Activated T-cell treated with anti-CD3 and anti-CD28 coated beads for 24 hours (primary cell): Measurements from ENCODE around the gene HSF5.
A peak's percentile ranks its signal among the peaks of the same experiment; 100 is the strongest.
"Not testable (repeated sequence)": the region's sequence is repeated elsewhere in the genome, so short reads cannot be mapped to it uniquely, and the experiment has no call there.

Experiments
- DNase-seq: peaks from one replicate; pipeline ENCODE4 v3.0.0-alpha.2; 2020; ENCODE audit warnings: low read depth

Gene HSF5

DNA sequence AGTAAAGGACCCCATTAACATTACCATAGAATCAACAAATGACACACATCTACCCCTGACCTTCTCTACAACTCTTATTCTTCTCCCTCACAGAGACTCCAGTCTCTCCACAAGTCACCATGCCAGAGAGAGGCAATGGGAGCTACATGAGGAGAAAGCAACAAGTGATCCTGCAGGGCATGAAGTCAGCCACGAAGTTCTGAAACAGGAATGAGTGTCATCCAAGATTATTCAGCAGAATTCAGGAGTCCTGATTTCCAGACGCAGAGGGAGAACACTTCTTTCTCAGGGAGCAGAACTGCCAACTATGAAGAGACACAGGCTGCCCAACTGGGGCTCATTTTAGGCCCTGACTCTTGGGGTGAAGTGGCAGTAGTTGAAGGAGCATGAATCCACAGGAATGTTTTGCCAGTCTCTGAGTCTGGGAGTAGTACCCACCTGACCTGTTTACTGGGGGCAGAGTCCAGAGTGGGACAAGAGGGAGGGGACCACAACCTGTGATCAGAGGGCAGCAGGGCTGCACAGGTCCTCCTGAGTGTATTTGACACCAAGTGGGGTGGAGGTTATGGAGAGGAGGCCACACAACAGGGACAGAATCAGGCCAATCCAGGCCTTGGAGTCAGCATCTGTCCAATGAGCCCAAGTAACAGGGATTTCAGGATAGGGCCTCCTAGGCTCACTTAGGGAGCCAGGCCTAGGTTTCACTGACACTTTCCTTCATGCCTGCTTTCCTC, 28.6 kb upstream of the HSF5 start:
- DNase-seq: no peak

DNA sequence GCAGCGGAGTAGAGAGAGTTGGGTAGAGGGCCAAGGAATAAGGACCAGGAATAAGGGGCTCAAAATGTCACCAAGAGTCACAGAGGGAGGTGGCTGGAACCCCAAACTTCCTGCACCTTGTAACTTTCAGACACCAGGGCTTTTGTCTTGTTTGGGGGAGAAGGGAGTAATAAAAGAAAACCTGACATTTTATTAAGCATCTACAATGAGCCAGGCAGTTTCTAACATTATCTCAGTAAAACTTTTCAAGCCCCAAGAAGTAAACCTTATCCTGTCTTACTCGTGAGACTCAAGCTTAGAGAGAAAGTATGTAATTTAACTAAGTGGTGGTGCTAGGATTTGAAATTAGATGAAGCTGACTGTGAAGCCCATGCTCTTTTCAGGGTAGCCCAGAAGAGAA, 27.1 kb upstream of the HSF5 start:
- no peak for DNase-seq

DNA sequence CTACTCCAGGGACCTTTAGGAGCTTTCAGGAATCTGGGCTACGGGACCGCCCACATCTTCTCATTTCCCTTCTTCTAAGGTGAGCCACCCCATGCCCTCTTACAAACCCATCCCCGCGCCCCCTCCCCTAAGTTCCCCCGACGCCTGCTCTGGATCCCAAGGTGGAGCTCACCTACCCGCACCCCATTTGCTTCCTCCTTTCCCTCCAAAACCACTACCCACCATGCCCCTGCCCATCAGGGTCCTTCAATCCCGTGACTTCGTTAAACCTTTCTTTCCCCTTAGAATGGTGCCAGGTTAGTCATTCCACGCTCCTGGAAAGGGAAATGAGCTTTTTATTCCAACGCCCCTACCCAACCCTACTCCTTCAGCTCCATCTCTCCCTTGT, 26.6 kb upstream of the HSF5 start:
- DNase-seq: no peak

DNA sequence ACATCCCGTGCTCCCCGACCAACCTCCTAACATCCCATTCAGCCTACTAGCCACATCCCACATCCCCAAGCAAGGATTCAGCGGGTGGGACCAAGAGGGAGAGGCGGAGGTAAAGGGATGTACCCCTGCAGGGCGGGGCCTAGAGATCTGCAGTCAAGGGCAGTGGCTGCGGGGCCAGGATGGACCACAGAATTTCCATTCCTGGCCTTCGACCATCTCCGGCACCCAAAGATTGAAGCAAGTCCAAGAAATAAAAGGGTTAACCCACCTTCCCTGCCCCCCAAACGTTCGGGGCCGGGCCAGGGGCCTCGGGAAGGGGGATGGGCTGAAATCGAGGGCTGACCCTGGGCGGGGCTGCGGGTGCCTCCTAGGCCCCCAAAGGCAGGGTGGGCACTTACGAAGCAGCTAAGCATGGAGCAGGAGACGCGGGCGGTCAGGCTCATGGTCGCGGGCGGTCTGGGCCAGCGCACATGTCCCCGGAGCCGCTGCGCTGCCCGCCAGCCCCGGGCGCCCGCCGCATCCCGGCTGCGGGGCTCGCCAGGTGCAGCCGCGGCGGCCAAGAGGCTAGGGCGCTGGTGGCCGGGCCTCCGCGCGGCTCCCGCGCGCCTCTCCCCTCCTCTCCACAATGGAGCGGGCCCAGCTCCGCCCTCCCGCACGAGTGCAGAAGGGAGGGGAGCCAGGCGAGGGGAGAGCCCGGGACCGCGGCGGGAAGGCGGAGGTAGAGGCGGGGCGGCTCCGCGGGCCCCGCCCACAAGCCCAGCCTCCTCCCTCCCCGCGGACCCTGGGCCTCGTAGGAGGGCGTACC, 26.0 kb upstream of the HSF5 start, which contains the start of gene MTMR4:
Gene MTMR4, minus strand, starts transcription at position 674 of the 805 bp plus-strand sequence. Its CDS starts 231 bp downstream, at position 443.
- peak; percentile 74 for DNase-seq

DNA sequence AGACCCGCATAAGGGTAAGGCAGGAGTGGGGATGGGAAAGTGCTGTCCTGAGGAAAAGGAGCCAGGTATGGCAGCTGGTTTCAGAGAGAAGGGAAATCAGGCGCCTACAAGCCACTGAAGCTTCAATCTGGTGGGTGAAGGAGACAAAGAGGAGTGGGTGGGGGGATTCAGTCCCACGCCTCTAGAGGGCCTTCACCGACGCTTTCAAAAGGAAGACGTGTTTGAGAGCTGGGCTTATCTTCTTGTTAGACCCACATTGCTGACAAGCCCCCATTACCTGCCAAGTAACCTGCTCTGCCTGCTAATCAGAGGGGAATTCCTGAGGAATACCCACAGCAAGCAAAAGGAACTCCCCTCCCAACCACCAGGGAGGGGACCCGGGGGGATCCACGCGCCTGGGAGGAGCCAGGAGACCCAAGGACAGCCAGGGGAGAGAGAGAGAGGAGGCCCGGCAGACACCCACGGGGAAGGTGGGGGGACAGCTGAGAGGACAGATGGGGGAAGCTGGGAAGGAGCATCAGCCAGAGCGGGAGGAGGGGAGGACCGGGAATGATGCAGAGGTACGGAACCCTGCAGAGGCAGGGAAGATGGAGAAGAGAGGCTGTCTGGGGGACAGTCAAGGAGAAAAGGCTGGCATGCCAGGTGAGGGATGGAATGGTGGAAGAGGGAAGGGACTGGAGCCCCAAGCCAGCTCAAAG, 25.2 kb upstream of the HSF5 start:
- DNase-seq: peak; percentile 25

DNA sequence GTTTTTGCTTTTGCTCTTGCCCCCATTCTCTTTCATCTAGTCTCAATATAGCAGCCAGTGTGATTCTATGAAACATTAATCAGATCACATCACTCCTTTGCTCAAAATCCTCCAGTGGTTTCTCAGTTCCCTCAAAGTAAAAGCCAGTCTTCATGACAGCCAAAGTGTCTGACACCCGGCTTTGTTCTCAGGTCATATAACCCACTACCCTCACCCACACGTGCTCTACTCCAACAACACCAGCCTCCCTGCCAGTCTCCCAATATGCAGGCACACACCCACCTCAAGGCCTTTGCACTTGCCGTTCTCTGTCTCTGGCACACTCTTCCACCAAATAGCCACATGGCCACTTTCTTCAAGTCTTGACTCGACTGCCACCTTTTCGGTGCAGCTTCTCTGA, 21.9 kb upstream of the HSF5 start:
- DNase-seq: no peak

DNA sequence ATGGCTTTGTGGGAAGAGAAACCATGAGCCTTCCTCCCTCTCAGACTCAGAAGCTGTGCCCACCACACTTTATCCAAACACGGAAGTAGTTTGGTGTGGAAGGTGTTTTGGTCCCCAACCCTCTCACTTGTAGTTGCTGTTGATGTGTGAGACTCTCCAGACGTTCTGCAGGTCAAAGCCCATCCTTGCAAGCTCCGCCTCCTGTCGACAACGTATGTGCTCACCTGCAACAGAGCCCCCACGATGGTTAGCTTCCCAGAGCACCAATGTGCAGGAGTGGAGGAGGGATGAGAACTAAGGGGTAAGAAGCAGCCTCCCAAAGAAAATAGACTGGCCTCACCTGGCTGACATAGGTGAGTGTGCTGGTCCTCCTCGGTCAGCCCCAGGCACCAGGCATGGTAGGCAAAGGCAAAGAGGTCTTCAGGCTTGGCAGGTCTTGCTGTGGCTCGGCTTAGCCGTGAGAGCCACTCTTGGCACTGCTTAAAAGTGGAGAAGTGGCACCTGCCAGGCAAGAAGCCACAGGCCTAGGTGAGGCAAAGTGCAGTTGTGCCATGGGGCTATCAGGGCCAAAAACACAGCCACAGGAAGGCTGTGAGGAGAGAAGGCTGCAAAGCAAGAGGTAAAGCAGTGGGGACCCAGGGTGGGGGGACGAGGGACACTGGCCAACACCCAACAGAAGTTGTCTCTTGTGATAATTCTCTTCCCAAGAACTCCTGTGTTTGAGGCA, 20.3 kb upstream of the HSF5 start:
- no peak for DNase-seq

DNA sequence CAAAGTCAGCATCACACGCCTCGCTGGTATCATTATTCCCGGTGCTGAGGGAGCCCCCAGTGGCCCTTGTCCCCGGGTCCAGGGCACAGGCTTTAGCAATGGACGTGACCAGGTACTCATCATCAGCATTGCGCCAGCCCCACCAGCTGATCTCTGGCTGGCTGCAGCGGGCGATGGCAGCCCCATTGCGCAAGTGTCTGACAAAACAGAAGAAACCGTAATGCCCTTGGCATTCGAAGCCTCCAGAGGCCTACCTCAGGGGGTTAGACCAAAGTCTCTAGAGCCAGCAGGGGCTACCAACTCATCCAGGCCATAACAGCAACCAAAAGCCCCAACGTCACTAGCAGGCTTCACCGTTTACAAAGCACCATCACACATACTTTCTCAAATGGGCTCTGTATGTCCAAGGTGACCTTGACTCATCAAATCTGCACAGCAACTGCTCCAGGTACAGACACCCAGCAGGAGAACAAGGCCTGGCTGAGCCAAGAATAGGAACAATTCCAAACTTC, 19.0 kb upstream of the HSF5 start:
- no peak for DNase-seq

DNA sequence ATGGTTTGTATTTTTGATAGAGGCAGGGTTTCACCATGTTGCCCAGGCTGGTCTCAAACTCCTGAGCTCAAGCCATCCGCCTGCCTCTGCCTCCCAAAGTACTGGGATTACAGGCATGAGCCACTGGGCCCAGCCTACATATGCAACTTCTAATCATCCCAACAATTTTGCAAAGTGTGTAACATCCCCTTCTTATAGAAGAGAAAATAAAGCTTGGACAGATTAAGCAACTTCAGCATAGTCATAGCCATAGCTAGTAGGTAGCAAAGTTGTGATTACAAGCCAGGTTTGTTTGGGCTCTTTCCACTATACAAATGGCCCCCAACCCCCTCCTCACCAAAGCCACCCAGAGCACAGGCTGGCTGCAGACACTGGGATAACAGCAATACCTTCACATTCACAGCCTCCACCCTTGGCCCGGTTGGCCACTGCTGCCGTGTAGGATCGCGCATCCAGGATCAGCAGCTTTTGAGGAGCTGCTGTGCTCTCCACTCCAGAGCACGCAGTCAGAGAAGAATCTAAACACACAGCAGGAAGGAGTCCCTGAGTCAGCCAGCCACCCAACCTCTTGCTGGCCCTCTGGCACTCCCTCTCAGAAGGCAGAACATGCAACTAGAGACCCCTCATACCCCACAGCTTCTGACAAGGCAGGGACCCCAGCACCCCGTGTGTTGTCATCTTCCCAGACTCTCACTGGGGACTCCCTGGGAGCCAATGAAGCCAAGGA, 18.3 kb upstream of the HSF5 start:
- no peak for DNase-seq

DNA sequence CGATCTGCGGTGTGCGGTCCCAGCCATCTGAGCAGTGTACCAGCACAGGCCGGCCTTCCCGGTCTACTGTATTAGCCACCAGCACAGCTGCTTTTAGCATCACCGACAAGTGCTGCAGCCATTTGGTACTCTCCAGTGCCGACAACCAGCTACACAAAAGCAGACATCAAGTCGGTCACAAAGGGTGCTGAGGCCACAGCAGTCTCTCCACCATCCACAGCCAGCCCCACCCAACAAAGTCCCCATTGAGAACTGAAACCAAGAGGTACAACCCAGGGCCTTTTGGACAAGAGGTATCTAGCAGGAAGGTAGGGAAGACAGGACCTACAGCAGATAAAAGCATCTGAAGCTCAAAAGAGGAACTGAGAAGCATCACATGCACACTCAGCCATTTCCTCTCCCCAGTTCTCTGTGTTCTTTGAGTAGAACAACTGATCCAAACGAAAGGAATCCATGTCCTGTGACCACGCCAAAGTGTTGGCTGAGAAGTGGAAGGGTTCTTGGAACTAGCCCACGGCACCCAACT, 16.7 kb upstream of the HSF5 start:
- no peak for DNase-seq

DNA sequence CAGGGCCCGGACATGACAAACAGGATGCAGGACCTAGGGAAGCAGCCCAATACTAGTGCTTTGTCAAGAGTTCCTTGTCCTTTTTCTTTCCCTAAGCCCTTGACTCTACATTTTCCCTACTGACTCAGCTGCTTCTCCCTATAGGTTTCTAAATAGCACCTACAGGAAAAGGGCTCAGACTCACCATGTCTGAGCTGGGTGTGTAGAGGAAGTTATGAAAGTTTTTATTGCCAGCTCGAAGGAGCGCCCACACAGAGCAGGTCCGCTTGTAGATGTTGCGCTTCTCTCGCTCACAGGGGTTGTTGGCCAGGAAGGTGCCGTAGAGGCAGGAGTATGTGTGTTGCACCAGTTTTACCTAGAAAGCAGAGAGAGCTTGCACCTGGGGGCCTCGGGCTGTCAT, 15.7 kb upstream of the HSF5 start:
- no peak for DNase-seq

DNA sequence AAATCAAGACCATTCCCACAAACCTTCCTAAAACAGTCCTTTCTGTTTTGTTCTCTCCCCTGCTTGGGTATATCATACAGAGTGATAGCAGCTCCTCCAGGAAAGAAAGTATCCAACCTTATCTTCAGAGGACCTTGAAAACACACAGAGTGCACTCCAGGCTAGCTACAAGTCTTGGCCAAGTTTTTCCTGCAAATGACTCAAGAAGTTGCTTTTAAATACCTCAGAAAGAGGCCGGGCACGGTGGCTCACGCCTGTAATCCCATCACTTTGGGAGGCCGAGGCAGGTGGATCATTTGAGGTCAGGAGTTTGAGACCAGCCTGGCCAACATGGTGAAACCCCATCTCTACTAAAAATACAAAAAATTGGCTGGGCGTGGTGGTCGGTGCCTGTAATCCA, 14.9 kb upstream of the HSF5 start:
- DNase-seq: not testable (repeated sequence)

DNA sequence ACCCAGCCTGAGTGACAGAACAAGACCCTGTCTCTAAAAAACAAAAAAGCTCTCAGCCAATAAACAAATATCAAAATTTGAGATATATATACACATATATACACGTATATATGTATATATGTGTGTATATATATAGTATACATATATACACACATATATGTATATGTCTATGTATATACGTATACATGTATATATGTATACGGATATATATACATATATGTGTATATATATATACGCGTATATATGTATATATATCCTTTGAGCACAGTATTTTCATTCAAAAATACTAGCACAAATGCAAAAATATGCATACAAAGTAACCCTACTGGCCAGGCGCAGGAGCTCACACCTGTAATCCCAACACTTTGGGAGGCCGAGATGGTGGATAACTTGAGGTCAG, 13.2 kb upstream of the HSF5 start:
- no peak for DNase-seq

DNA sequence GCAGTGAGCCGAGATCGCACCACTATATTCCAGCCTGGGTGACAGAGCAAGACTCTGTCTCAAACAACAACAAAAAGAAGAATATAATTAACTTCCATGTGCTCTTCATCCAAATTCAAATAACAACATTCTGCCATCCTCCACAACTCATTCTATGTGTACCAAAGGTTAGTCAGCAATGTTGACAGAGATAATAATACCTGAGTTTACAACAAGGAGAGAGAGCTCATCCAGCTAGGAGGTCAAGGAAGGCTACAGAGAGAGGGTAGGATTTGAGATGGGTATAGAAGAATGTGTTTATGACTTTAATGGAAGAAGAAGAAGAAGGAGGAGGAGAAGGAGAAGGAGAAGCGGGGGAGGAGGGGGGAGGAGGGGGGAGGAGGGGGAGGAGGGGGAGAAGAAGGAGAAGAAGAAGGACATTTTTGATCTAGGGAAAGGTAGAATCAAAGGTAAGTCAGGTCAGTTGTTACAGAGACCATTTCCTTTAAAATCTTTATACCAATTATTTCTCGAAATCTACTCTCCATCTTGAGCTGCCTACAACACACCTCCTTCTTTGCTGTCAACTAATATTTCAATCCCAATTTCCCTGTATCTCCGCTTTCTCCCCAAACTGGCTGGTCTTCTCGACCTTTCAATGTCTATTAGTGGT, 10.1 kb upstream of the HSF5 start:
- DNase-seq: no peak

DNA sequence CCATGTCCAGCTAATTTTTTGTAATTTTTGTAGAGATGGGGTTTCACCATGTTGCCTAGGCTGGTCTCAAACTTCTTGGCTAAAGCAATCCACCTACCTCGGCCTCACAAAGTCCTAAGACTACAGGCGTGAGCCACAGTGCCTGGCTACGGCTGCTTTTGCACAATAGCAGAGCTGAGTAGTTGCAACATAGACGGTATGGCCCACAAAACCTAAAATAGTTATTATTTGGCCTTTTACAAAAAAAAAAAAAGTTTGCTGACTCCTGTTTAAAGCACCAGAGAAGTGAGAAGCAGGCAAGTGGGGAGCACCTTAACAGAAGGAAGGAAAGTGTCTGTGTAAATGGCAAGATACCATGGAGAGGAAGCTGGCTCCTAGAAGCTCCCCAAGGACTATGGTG, 5.3 kb upstream of the HSF5 start:
- DNase-seq: no peak

DNA sequence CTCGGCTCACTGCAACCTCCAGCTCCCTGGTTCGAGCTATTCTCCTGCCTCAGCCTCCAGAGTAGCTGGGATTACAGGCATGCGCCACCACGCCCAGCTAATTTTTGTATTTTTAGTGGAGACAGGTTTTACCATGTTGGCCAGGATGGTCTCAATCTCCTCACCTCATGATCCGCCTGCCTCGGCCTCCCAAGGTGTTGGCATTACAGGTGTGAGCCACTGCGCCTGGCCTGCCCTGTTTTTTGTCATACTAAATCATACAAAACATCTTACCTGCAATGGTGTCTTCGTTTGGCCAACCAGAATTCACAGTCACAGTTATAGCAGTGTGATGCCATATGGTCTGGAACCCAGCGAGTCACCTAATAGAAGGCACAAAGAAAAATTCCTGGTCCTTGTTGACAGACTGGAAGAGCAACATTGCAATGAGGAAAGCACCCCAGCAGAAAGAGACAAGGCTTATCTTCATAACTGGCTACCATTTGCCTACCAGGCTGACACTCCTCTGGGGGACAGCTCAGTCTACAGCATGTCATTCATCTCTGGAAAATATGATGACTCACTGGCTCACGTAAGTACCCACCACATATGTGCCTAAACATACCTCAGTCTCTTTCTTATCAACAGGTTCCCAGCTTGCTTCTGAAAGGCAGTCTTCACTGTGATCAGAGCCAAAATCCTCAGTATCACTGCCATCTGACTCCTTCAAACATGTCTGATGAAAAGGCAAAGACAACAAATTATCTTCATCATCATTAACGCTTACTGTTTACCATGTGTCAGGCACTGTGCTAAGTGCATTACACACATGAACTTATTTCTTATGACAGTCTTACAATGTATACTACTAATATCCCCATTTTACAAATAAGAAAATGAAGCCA, 4.3 kb upstream of the HSF5 start:
- no peak for DNase-seq

DNA sequence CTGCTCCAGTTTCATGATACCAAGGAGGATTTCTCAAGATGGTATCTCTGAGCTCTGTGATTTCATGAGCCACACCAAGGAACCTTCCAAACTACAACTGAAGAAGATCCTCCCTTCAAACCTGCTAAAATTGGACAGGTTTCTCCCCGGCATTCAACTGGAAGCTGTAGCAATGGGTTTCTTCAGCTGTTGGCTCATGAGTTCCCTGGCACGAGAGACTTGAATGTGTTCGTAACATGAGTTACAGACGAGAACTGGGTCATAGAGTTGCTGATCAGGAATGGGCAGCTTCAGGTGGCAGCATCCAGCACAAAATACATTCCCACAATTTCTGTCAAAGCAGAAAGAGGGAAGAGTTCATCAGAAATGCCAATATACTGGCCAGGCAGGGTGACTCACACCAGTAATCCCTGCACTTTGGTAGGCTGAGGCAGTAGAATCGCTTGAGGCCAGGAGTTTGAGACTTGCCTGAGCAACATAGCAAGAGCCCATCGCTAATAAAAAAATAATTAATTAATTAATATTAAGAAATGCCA, 3.4 kb upstream of the HSF5 start:
- no peak for DNase-seq

DNA sequence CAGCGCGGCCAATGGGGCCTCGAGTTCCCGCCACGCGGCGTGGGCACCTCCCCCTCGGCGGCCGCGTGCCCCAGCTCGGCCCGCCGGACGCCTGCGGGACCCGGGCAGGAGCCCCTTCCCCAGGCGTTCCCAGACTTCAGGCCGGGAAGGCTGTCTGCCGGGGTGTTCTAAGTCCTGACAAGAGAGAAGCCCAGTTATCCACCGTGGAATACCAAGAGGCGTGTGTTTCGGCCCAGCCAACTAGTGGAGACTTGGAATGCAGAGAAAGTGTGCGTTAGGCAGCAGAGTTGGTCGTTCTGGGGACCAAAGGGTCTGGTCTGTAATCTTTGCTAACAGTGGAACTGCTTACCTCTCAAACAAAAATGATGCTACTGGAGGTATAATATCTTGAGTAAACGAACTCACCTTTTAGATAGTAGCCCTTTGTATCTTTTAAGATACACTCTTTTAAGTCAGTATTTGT, 251 bp upstream of the HSF5 start:
- no peak for DNase-seq

DNA sequence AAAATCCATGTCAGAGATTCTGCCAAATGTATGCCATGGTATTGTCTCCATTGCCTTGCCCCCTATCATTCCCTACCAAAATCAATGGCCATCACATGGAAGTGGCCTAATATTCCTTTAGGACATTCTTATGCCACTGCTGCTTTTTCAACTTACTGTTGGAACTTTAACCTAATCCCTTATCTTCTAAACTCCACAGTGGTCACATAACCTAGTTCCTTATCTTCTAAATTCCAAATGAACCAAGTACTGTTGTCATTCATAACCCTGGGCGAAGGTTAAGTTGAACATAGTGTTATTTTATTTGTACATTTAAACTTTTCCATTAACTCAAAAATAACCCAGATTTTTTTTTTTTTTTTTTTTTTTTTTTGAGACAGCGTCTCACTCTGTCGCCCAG, 3.6 kb downstream of the HSF5 start:
- DNase-seq: no peak
